CD14-positive monocyte (primary cell): ENCODE data around the gene RAD50. TPM values are rescaled to one million over a fixed set of nuclear protein-coding genes. Genes with fewer than 3 reads are reported as not detected.
A peak's percentile ranks its signal among the peaks of the same experiment; 100 is the strongest.

Experiments
- DNase-seq, 3 donors: peaks; one replicate each; pipeline ENCODE4 v3.0.0-alpha.2; 2011 to 2022
- H2AFZ ChIP-seq: 2 replicates; pipeline ENCODE4 v1.6.0; 2012; ENCODE audit warnings: mild to moderate bottlenecking, low read depth, low read length, inconsistent platforms; ENCODE audit not compliant: insufficient read depth, poor library complexity, severe bottlenecking
- H3K27ac ChIP-seq, 2 donors: 1 replicate in 1 of 2; 2 replicates in 1 of 2; pipeline ENCODE4 v1.5.1; 2012 to 2013; ENCODE audit warnings: low read length in 2 of 2, control low read depth in 1 of 2, inconsistent platforms in 1 of 2, low read depth in 1 of 2, mild to moderate bottlenecking in 1 of 2
- H3K27me3 ChIP-seq, 2 donors: one replicate each; pipeline versions ENCODE4 v1.6.0 to v1.6.1; 2011 to 2013; ENCODE audit warnings: low read length in 2 of 2; ENCODE audit not compliant: control insufficient read depth in 2 of 2, insufficient read depth in 2 of 2
- H3K36me3 ChIP-seq, 2 donors: replicated peaks in 1 of 2; 1 replicate in 1 of 2; 2 replicates in 1 of 2; pipeline versions ENCODE4 v1.5.1 to v1.6.1; 2012 to 2013; ENCODE audit warnings: low read length in 2 of 2, control low read depth in 1 of 2, inconsistent platforms in 1 of 2, mild to moderate bottlenecking in 1 of 2; ENCODE audit not compliant: insufficient read depth in 2 of 2, control insufficient read depth in 1 of 2
- H3K4me1 ChIP-seq, 2 donors: 1 replicate in 1 of 2; 2 replicates in 1 of 2; pipeline versions ENCODE4 v1.5.1 to v1.6.1; 2012 to 2013; ENCODE audit warnings: low read length in 2 of 2, control low read depth in 1 of 2, inconsistent platforms in 1 of 2, mild to moderate bottlenecking in 1 of 2, moderate library complexity in 1 of 2; ENCODE audit not compliant: insufficient read depth in 2 of 2, control insufficient read depth in 1 of 2
- H3K4me2 ChIP-seq: replicated peaks from 2 replicates; pipeline ENCODE3; 2012; ENCODE audit warnings: low read length, moderate library complexity, mild to moderate bottlenecking; ENCODE audit not compliant: poor library complexity, severe bottlenecking; ENCODE audit errors: extremely low read depth
- H3K4me3 ChIP-seq, 3 experiments: fragments of 200-600 bp in 1 of 3; sonication (generic) in 1 of 3; replicated peaks in 1 of 3; 1 replicate in 2 of 3; 2 replicates in 1 of 3; pipeline ENCODE4 v1.5.1; 2011 to 2013; ENCODE audit warnings: low read length in 3 of 3, mild to moderate bottlenecking in 3 of 3, control low read depth in 2 of 3, low read depth in 2 of 3, inconsistent platforms in 1 of 3, moderate library complexity in 1 of 3
- H3K79me2 ChIP-seq: 2 replicates; pipeline ENCODE4 v1.6.0; 2012; ENCODE audit warnings: mild to moderate bottlenecking, control low read depth, inconsistent platforms, low read length, moderate library complexity; ENCODE audit not compliant: insufficient read depth
- H3K9ac ChIP-seq: 2 replicates; pipeline ENCODE4 v1.6.0; 2017; ENCODE audit warnings: low read length, mild to moderate bottlenecking; ENCODE audit not compliant: insufficient read depth, poor library complexity, severe bottlenecking
- H3K9me3 ChIP-seq, 2 donors: replicated peaks in 1 of 2; 1 replicate in 1 of 2; 2 replicates in 1 of 2; pipeline versions ENCODE4 v1.5.1 to v1.6.1; 2012 to 2013; ENCODE audit warnings: low read length in 2 of 2, control low read depth in 1 of 2; ENCODE audit not compliant: control insufficient read depth in 1 of 2, insufficient read depth in 1 of 2
- H4K20me1 ChIP-seq: 2 replicates; pipeline ENCODE4 v1.6.0; 2012; ENCODE audit warnings: mild to moderate bottlenecking, low read length, control low read depth, moderate library complexity; ENCODE audit not compliant: insufficient read depth
- H3K27ac Mint-ChIP-seq, 7 donors: one replicate each; pipeline ENCODE4 v1.8.0; 2020; ENCODE audit warnings: mild to moderate bottlenecking in 7 of 7, mixed read lengths in 7 of 7, moderate library complexity in 6 of 7, inconsistent platforms in 2 of 7
- H3K27me3 Mint-ChIP-seq, 3 donors: one replicate each; pipeline ENCODE4 v1.8.0; 2021 to 2022; ENCODE audit warnings: low read depth in 3 of 3, mild to moderate bottlenecking in 3 of 3, mixed read lengths in 3 of 3, moderate library complexity in 3 of 3, inconsistent platforms in 1 of 3
- H3K36me3 Mint-ChIP-seq, 2 donors: one replicate each; pipeline ENCODE4 v1.8.0; 2020; ENCODE audit warnings: mixed read lengths in 2 of 2, inconsistent platforms in 1 of 2, mild to moderate bottlenecking in 1 of 2
- H3K4me1 Mint-ChIP-seq: one replicate; pipeline ENCODE4 v1.8.0; 2020; ENCODE audit warnings: mild to moderate bottlenecking, mixed read lengths
- H3K4me3 Mint-ChIP-seq, 2 donors: one replicate each; pipeline ENCODE4 v1.8.0; 2020; ENCODE audit warnings: mild to moderate bottlenecking in 2 of 2, mixed read lengths in 2 of 2, moderate library complexity in 1 of 2
- H3K9me3 Mint-ChIP-seq, 7 donors: one replicate each; pipeline ENCODE4 v1.8.0; 2020 to 2022; ENCODE audit warnings: mixed read lengths in 7 of 7, mild to moderate bottlenecking in 6 of 7, moderate library complexity in 6 of 7, inconsistent platforms in 2 of 7
- WGBS: methylation state at CpG from one replicate; pipeline ENCODE4 v1.1.5; 2013; ENCODE audit warnings: missing lambda C conversion rate; ENCODE audit not compliant: insufficient coverage; 5-methylcytosine and 5-hydroxymethylcytosine counted together
- intact Hi-C, 2 donors: fragments of 100-400 bp; cut with micrococcal nuclease; formaldehyde crosslinking; loops; one replicate each; pipeline versions ENCODE4 v1.15.0 to v1.15.1; 2023
- polyA plus RNA-seq, 3 donors: library from polyadenylated mRNA; depleted of rRNA in 1 of 3; unstranded in 2 of 3; stranded (reverse) in 1 of 3; fragments of 300-500 nt in 2 of 3; fragments of >200 nt in 1 of 3; fragmentation: Illumina TruSeq in 2 of 3; gene quantifications; 1 replicate in 2 of 3; 2 replicates in 1 of 3; pipeline ENCODE4 v1.2.3, GENCODE V29; 2012 to 2021
- TF ChIP-seq, protein P1 (sequence below): fragments of 200-600 bp; IDR thresholded peaks from one replicate; pipeline ENCODE4 v1.8.0; 2022; ENCODE audit warnings: antibody characterized with exemption, mild to moderate bottlenecking

The RAD50 gene
- polyA plus RNA-seq, 3 donors, result 5.8 to 9.3 (median 8.2) TPM

DNA sequence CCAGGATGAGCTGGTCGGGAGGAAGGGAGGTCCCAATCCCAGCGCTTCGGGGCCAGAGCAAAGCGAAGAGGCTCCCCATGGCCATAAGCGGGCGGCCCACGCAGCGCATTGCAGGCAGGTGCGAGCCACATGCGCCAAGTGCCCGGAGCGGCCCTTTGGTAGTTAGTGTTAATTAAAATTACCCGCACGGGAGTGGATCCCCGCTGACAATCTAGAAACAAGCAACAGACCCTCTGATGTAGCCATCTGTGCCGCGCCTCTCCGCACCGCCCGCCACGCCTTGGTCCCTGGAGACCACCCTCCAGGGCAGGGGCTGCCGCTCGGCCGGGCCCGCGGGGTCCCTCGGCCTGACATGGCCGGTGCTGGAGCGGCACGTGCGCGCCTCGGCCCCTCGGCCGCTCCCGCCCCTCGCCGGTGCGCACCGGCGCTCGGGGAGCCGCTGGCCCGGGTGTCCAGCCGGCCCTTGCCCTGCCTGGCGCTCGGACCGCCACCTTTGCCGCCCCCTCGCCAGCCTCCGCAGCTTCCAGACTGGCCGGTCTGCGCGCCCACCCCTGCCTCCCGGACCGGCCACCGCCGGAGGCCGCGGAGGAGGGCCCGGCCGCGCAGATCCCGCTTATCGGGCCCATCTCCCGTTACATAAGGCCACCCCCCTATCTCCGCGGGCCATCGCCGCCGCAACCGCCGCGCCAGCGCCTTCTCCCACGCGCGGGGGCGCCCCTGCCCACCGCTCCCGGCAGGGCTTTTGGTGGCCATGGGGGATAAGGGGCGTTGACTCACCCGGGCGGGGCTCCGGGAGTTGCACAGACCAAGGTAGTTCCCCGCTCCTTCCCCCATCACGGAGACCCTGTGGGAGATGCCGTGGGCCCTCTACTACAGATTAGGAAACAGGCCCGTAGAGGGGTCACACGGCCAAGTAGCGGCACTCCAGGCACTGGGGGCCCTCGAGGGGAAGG lies 99.3 kb downstream of the RAD50 start:
- peaks cover 2 to 4% of the 10 kb centered on the region in 2 donors for H3K36me3 Mint-ChIP-seq
- peak overlapping the region; percentile 56 for H3K4me2 ChIP-seq
- peak overlapping the region in 1 of 2 donors; percentile 85 for H3K4me3 Mint-ChIP-seq
- intact Hi-C loops, result no loop called here
- H4K20me1 ChIP-seq, result no peaks in the 10 kb centered on the region
- no peaks in the 10 kb centered on the region for H3K36me3 ChIP-seq
- H3K9me3 ChIP-seq, result peaks cover 0 to 15% of the 10 kb centered on the region in 2 donors
- H3K27me3 Mint-ChIP-seq, result peaks cover 49 to 58% (median 50%) of the 10 kb centered on the region in 3 donors
- H3K79me2 ChIP-seq, result no peaks in the 10 kb centered on the region
- no peak overlapping the region for H3K27ac Mint-ChIP-seq
- peak overlapping the region; percentile 53 for H2AFZ ChIP-seq
- peaks cover 27 to 49% of the 10 kb centered on the region in 2 donors for H3K27me3 ChIP-seq
- WGBS, result 9% methylated on average over 69 of the region's 92 CpGs
- no peak for DNase-seq
- TF ChIP-seq, protein P1, sequence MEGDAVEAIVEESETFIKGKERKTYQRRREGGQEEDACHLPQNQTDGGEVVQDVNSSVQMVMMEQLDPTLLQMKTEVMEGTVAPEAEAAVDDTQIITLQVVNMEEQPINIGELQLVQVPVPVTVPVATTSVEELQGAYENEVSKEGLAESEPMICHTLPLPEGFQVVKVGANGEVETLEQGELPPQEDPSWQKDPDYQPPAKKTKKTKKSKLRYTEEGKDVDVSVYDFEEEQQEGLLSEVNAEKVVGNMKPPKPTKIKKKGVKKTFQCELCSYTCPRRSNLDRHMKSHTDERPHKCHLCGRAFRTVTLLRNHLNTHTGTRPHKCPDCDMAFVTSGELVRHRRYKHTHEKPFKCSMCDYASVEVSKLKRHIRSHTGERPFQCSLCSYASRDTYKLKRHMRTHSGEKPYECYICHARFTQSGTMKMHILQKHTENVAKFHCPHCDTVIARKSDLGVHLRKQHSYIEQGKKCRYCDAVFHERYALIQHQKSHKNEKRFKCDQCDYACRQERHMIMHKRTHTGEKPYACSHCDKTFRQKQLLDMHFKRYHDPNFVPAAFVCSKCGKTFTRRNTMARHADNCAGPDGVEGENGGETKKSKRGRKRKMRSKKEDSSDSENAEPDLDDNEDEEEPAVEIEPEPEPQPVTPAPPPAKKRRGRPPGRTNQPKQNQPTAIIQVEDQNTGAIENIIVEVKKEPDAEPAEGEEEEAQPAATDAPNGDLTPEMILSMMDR, result no peak
- H3K9ac ChIP-seq, result no peak overlapping the region
- peaks cover 10% of the 10 kb centered on the region for H3K4me1 Mint-ChIP-seq
- H3K4me1 ChIP-seq, result peaks cover 7 to 12% of the 10 kb centered on the region in 2 donors
- H3K9me3 Mint-ChIP-seq, result peaks cover 0 to 13% (median 5%) of the 10 kb centered on the region in 7 donors
- no peak overlapping the region for H3K4me3 ChIP-seq
- H3K27ac ChIP-seq, result no peak overlapping the region

DNA sequence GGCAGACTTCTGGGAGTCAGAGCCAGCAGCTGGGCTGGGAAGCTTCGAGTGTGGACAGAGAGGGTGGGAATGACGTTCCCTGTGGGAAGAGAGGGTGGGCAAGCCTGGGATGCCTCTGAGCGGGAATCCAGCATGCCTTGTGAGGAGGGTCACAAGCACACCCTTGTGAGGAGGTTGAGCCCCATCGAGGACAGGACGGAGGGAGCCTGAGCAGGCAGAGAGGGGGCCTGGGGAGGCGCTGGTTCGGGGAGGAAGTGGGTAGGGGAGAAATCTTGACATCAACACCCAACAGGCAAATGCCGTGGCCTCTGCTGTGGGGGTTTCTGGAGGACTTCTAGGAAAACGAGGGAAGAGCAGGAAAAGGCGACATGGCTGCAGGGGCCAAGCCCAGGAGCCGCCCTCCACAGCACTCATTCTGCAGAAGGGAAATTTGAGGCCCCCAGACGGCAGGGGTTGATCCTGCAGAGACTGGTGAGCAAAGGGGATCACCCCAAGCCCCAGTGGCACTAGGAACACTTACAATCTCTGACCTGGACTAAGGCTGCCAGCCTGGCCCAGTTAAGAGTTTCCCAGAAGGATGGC lies 100.1 kb downstream of the RAD50 start:
- Mint-ChIP-seq H3K36me3 (peaks cover 2 to 4% of the 10 kb centered on the region in 2 donors), H3K27ac (no peak overlapping the region), H3K4me3 (peak overlapping the region in 1 of 2 donors; percentile 85), H3K9me3 (peaks cover 0 to 13% (median 5%) of the 10 kb centered on the region in 7 donors), H3K27me3 (peaks cover 46 to 56% (median 51%) of the 10 kb centered on the region in 3 donors), H3K4me1 (peaks cover 10% of the 10 kb centered on the region)
- Histone ChIP-seq H3K79me2 (no peaks in the 10 kb centered on the region), H3K9me3 (peaks cover 0 to 15% of the 10 kb centered on the region in 2 donors), H2AFZ (peak overlapping the region; percentile 53), H3K27me3 (peaks cover 25 to 49% of the 10 kb centered on the region in 2 donors), H3K27ac (no peak overlapping the region), H3K36me3 (no peaks in the 10 kb centered on the region), H3K4me1 (peaks cover 7 to 12% of the 10 kb centered on the region in 2 donors), H3K9ac (no peak overlapping the region), H3K4me2 (peak overlapping the region; percentile 56), H3K4me3 (no peak overlapping the region), H4K20me1 (no peaks in the 10 kb centered on the region)
- intact Hi-C loops, result no loop called here
- DNase-seq, result no peak
- 31% methylated on average over 5 of the region's 12 CpGs for WGBS
- TF ChIP-seq, protein P1, result no peak
